Measurements from ENCODE around the gene FOXK1.

FOXK1 gene

DNA sequence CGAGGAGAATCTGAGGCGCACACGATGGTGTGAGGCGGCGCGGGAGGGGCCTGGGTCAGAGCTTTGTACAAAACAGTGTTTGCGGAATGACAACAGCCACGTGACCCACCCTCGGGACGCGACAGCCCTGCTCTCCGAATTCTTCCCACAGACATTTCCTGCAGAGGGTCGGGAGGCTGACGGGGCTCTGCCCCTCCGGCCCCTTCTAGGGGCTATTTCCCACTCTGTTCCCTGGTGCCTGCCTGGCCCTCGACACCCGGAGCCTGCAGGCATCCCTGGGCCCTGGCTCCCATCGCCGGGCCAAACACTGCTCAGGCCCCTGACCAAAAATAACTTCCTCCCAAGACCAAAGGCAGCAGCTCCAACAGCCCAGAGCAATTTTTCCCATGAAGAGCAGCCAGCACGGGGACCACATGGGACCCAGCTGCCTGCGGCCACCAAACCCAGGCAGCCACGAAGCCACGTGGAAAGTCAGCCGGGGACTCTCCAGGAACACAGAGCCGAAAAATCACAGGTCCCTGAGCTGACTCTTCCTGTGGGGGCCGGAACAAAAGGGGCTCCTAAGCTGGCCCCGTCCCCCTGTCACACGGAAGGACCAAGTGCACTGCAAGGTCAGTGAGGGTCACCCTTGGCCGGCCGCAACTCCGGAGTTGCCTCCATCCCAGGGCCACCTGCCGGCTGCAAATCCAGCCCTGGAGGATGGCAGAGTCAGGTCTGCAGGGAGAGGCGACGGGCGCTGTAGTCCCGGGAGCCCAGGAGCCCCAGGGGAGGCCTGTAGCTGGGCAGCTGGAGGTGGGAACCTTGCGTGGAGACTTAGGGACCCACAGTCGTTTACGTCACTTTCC, 137.7 kb downstream of the FOXK1 start:
- no peak for DNase-seq (ENCODE audit: low read depth in 2 of 2)

DNA sequence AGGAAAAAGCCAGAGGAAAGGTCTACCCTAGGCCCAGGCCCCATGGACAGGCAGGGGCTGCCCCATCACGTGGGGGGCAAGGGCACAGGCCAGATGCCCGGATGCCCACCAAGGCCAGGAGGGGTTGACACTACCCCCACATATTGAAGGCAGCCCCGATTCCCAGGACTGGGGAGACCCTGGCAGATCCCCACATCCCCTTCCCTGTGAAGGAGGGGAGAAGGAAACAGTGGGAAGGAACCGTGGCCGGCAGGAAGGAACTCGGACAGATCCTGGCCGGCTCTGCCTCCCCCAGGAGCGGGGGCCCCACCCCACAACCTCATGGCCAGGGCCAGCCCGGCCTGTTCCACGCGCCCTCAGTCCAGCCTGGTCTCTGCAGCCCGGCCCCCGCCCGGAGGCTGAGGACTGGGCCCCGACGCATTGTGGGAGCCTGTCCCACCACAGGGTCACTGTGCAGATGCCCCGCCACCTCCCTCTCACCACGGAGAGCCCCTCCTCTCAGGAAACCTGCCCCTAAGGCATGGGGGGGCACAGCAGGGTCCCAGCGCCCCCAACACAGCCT, 138.4 kb downstream of the FOXK1 start:
- no peak for DNase-seq (ENCODE audit: low read depth in 2 of 2)
